Uterus (tissue), 2 donors: ENCODE results near the gene ATP9B.

ENCODE experiments used
- POLR2A ChIP-seq, 2 donors: fragments of 450-650 bp; IDR thresholded peaks; one replicate each; pipeline ENCODE4 v1.6.1; 2016; ENCODE audit warnings: antibody characterized with exemption in 2 of 2, mild to moderate bottlenecking in 1 of 2, moderate library complexity in 1 of 2
- TF ChIP-seq, protein P1 (sequence below), 4 experiments: fragments of 200-600 bp in 2 of 4; fragments of 450-650 bp in 2 of 4; sonication (generic) in 2 of 4; IDR thresholded peaks; one replicate each; pipeline ENCODE4 v1.5.1; 2016 to 2019; ENCODE audit warnings: antibody characterized with exemption in 4 of 4, mild to moderate bottlenecking in 2 of 4, moderate library complexity in 1 of 4

DNA sequence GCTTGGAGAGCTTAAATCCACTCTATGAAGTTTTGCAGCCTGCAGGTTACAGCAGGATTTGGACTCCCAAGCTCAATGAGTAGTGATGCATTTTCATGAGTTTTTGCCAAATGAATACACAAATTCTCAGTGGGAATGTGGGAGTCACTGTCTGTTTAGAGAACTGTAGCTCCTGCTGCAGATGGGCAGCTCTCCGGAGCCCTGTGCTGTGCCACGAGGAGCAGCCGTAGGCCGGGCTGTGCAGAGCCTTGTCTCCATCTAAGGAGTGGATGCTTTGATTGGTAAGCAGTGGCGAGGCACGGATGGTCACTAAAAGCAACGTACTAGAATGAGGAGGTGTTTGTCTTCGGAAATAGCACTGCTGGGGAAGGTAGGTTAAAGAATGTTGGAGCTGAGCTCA lies 230.5 kb downstream of the ATP9B start:
- TF ChIP-seq, protein P1, sequence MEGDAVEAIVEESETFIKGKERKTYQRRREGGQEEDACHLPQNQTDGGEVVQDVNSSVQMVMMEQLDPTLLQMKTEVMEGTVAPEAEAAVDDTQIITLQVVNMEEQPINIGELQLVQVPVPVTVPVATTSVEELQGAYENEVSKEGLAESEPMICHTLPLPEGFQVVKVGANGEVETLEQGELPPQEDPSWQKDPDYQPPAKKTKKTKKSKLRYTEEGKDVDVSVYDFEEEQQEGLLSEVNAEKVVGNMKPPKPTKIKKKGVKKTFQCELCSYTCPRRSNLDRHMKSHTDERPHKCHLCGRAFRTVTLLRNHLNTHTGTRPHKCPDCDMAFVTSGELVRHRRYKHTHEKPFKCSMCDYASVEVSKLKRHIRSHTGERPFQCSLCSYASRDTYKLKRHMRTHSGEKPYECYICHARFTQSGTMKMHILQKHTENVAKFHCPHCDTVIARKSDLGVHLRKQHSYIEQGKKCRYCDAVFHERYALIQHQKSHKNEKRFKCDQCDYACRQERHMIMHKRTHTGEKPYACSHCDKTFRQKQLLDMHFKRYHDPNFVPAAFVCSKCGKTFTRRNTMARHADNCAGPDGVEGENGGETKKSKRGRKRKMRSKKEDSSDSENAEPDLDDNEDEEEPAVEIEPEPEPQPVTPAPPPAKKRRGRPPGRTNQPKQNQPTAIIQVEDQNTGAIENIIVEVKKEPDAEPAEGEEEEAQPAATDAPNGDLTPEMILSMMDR (IDR thresholded peaks at IDR 0.05), result no peak
- no peak for TF ChIP-seq POLR2A (IDR thresholded peaks at IDR 0.05)
